HG03457 (cell line): ENCODE measurements around the gene MRPL24.
A peak's percentile ranks its signal among the peaks of the same experiment; 100 is the strongest.
"Not testable (repeated sequence)": the region's sequence is repeated elsewhere in the genome, so short reads cannot be mapped to it uniquely, and the experiment has no call there.

ENCODE experiments used
- ATAC-seq: cut with Tn5 transposase; IDR thresholded peaks from one replicate; pipeline ENCODE4 v1.9.1; 2021; ENCODE audit warnings: moderate number of reproducible peaks; ENCODE audit not compliant: unreplicated experiment

MRPL24 gene

DNA sequence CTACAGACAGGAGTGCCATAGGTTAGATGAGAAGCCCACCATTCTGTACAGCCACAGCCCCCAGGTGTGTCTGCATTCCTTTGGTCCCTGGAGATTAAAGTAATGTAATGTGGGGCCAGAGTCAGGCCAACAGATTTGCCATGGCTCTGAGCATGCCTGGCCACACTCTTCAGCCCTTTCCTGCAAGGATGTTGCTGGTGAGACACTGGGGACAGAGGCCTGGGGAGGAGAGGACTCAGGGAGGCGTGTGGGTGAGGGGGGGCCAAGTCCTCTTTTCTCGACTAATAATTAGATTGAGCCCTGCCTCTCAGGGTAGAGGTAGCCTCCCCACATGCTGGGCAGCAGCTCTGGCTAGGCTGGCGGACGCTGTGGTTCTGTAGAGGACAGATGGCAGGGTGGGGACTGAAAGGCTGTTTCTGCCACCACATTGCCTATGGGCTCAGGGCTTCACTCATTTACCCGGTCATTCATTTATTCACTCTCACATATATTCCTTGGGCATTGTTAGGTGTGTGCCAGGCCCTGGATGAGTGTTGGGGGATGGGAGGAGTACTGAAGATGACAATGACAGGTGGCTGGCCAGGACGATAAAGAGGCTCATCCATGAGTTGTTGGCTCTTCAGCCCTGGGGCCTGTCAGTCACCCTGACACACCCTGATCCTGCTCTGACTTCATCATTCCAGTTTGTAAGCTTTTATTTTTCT lies 19.4 kb upstream of the MRPL24 start:
- no peak for ATAC-seq

DNA sequence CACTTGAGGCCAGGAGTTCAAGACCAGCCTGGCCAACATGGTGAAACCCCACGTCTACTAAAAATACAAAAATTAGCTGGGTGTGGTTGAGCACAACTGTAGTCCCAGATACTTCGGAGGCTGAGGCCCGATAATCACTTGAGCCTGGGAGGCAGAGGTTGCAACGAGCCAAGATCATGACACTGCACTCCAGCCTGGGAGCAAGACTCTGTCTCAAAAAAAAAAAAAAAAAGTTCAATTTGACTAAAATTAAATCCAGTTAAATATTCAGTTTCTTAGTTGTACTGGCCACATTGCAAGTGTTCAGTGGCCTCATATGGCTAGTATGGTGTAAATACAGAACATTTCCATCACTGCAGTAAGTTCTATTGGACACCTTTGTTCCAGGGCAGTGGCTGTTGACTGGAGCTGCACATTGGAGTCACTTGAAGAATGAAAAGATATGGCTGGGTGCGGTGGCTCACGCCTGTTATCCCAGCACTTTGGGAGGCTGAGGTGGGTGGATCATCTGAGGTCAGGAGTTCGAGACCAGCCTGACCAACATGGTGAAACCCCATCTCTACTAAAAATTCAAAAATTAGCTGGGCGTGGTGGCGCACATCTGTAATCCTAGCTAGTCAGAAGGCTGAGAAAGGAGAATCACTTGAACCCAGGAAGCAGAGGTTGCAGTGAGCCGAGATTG lies 16.8 kb upstream of the MRPL24 start:
- not testable (repeated sequence) for ATAC-seq

DNA sequence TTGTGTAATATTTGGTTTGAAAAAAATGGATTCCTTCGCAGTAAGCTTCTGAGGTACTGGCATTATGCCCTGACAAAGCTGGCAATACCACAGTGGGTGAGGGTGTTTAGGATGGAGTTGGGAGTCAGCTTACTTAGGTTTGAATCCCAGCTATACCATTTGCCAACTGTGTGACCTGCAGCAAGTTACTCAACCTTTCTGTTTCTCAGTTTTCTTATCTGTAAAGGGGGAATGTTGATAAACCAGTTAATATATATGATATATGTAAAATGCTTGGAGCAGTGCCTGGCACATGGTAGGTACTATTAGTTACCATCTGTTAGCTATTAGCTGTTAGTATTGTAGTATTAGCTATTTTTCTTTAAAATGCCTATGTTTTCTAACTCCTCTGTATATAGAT lies 15.5 kb upstream of the MRPL24 start:
- no peak for ATAC-seq

DNA sequence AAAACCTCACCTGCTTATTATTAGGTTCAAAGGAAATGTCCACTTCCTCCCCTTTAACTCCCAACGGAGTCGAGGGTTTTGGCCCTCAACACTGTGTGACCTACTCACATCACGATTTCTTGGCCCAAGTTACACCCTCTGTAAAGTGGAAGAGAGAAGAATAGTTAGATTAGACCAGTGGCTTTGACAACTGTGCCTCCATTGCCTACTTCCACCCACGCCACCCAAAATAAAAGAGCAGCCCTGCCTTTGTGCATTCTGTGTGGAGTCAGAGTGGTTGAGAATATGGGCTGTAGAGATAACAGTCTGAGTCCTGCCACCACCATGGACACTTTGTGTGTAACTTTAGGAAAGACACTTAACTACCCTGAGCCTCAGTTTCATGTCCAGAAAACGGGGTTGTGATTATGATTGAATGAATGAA lies 14.7 kb upstream of the MRPL24 start:
- ATAC-seq: no peak

DNA sequence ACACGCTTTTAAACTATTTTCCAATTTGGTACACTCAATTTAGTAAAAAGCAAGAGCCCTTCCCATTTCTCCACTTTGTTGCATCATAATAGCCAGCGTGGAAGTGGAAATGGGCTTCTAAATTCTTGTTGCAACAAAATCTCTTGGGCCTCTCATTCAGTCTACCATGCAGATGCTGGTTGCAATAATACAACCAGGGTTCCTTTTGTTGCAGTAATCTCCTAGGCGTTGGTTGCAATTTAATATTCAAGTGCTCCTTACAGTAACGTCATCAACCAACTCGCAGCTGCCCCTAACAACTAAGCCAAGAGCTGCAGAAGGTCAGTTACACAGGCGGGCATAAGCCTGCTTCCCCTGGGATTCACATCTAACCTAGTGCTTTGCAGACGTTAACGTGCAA lies 13.3 kb upstream of the MRPL24 start:
- ATAC-seq: no peak

DNA sequence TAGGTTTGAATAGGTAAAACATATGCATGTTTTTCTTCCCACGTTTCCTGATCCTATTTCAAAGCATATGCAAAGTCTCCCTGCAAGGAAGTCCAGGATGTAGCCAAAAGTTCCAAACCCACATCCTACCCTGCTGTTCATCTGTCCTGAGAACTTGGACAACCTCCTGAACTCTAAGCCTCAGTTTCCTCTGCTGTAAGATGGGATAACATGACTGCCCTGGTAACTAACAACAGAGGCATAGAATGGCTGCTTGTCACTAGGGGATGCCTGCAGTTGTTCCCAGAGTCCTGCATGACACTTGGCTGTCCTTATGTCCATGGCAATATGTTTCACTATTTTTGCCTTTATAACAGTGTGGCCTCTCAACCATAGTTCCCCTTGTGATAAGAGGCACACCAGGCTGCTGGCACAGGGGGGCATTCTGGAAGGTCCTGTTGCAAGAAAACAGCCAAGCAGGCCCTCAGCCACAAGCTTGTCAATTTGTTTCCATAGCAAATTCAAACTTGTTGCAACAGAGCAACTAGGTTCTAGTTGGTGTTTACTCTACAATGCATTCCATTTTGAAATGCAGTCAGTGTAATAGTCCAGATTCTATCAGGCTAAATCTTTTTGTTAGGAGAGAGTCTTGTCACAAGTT lies 12.1 kb upstream of the MRPL24 start:
- no peak for ATAC-seq

DNA sequence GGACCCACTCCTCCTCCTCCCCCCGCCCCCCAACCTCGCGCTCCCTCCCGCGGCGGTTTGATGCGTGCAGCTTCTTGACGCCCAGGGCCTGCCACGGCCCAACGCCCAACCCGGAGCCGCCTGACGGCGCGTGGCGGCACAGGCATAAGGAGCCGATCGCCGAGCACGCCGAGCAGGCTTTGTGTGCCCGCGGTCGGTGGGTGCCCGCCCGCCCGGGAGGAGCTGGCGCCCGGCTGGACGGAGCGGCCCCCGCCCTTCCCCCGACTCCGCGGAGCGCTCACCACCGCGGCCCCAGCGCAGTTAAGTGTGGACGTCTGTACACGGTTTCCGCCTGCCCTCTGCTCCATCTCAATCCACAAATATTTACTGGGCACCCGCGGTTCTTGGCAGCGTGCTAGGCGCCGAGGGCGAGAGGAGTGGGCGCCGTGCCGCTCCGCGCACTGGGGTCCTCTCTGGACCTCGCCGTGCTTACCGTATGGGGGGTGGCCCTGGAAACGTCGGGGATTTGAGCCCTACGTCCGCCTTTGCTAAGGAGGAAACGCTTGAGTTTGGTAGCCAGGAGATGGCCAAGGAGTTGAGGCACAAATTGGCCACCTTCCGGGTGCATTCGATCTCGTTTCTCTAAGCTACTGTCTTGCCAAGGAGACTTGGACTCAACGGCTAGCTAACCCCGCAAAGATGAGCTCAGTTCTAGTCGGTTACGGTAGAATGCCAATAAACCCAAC lies 11.0 kb upstream of the MRPL24 start:
- peak; percentile 64 for ATAC-seq

DNA sequence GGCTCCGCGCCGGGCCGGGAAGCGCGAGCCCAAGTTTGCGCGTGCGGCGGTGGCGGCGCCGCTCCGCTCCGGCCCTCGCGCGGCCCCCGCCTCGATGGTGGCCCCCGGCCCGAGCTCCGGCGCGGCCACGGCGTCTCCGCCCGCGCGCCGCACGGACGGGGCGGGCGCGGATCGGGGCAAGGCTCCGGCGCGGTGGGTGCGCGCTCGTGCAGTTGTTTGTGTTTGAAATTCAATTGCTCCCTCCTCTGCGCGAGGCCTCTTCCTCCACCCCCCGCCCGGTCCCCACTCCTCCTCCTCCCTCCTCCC lies 10.5 kb upstream of the MRPL24 start, which contains the start of gene HDGF:
TSS of gene HDGF (minus strand) at position 225 of the 306 bp plus-strand sequence. CDS start 246 bp downstream, outside the sequence.
- no peak for ATAC-seq

DNA sequence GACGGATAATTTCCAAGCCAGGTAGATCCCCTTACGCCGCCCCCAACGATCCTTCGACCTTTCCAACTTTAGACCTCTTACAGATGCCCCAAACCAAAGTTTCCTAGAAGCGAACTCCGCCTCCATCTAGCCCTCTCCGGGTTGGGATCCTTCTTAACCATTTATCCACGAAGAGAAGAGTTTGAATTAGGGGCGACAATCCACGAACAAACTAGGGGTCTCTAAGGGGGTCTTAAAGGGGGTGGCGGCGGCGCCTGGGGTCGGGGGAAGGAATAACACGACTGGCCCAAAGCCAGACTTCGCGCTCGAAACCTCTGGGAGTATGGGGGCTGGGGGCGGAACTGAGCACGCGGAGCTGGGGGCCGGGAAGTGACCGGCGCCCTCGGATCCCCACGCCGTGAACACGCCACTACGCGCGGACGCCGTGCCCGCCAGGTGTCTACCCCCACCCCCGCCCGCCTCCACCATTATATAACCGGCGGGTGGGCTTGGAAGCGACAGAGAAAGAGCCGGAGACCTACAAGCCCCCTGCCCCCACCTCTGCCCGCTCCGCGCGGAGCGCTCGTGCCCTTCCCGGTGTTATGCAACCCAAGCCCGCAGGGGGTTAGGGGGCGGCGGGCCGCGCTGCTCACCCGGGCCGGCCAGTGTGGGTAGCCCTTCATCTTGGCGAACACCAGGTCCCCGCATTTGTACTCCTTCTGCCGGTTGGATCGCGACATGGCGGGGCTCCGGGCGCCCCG lies 10.0 kb upstream of the MRPL24 start:
- ATAC-seq: no peak

DNA sequence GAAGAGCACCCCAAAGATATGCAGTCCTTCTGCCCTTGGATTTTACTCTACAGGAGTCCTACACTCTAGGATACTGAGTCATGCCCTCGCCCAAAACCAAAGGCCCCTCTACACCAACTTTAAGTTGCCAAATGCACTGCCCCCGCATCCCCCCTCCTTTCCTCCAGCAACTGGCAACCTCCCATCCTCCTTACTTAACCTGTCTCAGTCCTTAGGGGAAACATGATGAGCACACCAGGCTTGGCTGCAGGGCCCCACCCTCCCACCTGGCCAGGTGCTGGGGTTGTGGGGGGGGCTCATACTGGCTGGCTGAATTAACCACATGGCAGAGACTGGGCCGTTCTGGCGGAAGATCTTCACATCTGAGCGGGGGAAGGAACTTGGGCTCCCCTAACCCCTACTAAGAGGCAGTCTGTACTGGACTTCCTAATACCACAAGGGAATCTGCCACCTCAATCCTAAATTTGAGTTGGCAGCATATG lies 9.3 kb upstream of the MRPL24 start:
- no peak for ATAC-seq

DNA sequence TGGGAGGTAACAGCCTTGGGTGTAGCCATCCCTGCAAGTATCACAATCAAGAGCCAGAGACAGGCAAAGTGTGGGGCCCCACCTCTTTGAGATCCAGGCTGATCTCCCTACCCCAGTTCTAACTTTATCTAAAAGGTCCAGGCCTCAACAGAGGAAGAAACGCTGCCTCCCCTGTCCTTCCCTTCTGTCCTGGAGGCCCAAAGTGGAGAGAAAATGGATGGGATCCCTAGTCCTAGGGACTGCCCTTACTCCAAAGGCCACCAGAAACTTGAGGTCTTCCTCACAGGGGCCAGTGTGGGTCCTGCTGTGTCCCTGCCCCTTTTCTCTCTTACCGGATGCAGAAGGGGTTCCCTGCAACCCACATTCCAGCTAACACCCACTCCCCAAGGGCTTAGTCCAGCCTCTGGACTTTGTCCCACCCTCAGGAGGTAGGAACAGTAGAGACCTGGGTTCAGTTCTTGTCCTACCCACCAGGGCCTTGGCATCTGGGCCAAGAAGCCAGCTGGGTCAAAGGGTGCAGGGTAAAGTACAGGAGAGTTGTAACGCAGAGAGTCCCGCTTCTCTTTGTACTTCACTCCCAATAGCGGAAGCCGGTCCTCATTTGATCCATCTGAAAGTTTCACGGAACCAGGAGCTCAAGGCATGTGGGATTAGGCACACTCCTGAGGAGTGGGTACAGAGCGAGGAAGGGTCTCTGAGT lies 8.7 kb upstream of the MRPL24 start:
- no peak for ATAC-seq

DNA sequence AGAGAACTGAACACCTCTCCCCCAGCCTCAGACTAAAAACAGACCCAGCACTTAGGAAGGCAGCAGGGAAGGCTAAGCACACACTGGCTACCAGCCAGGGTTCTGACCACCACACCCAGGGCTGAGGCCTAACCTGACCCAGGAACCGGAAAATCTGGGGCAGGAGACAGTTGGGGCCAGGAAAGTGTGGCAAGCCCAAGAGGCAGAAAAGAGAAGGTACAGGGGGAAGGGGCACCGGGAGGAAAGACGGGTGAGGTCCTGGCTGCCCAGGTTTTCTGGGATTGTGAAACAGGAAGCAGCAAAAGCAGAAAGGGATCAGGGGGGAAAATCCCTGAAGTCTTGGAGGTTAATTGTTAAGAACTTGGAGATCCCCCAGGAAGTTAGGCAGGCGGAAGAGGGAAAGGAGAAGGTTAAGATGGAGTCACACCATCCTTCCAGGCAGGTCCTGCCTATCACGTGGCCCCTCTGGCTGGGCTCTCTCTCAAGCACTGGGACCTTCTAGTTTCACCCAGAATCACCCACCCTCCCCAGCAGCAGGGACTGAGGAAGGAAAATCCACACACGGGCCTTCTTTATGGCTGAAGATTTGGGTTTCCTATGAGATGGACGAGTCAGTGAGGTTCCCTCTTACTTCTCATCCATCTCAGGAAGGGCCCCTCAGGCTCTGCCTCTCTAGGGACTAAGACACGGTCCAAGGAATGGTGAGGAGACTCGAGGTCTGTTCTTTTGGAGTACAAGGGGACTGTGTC lies 8.0 kb upstream of the MRPL24 start:
- no peak for ATAC-seq

DNA sequence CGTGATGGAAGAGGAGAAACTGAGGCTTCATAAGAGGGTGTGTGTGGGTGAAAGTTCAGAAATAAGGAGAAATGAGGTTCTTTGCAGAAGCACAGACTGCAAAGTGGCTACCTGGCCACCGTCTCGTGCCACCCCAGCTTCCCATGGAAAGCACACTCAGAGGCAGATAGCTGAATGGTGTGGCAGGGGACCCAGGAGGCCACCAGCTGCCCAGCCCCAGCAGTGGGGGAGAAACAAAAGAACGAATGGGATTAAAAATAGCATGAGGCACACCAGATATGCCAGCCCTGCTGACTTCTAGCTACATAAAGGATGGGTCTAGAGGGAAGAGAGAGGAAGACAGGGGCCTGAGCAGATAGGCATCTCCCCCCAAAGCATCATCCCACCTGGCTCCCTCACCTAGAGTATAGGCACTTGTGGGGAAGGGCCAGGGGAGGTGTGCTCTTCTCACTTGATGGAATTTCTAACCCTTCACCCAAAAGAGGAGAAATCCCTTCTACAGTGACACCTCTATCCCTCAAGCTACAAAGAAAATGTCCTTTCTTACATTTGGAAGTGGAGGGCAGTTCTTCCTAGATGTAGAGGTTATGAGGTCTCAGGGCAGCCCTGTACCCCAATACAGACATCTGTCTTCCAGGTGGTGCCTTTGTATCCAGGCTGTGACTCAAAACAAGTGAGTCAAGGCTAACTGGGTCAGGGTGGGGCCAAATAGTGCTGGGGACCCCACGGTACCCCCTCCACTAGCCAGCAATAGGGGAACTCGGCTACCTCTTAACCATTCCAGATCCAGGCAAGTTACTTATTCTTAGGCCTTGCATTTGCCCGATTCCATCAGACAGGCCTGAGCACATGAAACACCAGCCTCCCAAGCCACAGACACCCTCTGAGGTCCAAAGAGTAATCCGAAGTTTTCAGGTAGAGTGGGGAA lies 7.1 kb upstream of the MRPL24 start:
- no peak for ATAC-seq

DNA sequence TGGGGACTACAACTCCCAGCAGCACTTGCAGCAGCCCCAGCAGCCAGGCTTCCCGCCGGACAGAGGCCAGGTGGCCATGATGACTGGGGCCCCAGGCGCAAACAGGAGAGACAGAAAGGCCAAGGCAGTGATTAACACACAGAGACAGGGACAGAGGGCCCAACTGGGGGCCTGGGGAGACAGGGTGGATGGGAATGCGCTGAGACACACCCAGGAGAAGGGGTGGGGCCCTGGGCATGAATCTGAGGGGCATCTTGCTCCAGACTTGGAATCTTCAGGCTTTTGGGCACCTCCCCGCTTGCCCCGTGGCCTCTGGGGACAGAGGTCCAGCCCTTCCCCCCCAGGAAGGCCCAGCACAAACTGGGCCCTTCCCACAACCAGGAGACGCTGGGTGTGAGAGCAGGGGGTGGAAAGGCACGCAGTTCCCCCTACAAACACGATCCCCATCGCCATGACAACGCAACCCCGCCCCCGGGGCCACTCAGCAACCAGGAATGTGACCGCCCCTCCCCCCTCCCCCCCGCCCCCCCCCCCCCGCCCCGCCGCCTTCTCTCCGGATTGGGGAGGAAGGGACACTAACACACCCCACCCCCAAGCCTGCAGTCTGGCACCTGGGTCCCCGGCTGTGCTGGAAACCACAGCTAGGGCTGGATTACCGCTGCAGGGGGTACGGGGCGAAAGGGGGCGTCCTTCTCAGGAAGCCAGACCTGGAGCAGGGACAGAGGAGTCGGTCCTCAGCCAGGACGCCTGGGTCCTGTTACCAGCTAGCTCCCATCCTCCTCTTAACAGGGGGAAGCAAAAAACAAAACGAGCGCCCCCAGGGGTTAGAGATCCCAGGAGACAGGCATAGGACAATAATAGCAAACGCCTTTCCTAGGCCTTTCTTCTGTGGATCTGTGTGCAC lies 6.1 kb upstream of the MRPL24 start:
- no peak for ATAC-seq

DNA sequence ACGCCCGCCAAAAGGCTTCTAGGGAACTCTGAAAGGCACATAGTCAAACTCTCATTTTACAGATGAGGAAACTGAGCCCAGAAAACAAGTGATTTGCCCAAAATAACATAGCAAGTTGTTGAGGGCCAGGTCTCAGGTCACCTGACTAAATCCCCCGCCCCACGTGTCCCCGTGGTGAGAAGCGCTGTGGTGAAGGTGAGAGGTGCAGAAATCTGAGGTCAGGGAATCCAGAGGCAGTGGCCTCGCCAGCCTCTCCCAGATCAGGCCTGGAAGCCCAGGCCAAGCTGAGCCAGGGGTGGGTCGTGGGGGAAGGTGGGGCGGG lies 5.5 kb upstream of the MRPL24 start:
- no peak for ATAC-seq

DNA sequence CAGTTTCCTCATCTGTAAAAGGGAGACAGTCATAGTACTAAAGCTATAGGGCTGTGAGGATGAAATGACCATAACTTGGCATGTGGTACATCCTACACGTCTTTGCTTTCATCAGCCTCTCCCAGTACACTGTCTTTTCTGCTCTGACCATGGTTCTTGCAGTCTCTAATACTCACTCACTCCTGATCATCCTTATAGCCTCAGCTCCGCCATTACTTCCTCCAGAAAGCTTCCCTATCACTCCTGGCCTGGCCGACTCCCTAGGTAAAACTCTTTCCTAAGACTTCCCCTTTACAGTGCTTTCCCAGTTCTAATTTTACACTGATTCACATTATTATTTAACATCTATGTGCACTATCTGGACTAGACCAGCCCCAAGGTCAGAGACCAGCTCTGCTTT lies 5.0 kb upstream of the MRPL24 start:
- no peak for ATAC-seq

DNA sequence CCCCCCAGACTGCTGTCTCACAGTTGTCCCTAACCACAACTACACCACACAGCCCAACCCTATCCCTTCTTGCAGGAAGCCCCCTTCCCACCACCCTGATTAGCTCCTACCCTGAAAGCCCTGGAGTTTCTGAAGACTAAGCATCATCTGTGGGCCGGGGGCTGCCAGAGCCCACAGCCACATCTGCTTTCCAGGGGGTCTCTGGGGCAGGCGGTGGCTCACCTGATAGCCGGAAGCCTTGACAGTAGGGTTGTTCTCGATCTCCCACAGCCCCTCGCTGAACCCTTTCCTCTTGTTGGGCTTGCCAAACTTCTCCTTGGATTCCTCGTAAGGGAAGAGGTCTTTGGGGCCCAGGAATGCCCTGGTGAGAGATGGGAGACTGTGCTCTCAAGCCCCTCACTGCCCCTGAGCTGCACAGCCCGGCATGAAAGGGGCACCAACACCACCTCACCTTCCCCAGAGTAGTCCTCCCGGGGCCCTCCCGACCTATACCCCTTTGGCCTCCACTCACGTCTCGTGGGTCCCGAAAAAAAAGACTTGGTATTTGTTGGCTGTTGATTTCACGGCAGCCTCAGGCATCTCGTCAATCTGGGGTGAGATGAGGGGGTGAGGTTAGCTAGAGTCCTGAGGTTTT lies 4.0 kb upstream of the MRPL24 start:
- ATAC-seq: no peak
